AG04449 (cell line): ENCODE results near the gene CREB3.

ENCODE experiments used
- CTCF ChIA-PET: fragments of 350-600 bp; formaldehyde crosslinking; extraction: SDS; loops from one replicate; lab custom pipeline; 2021; ENCODE audit warnings: antibody characterized with exemption; lab: Yijun Ruan, JAX
- POLR2A ChIA-PET: fragments of 400-600, 350-600 bp; formaldehyde crosslinking; extraction: SDS; loops from one replicate; lab custom pipeline; 2020; ENCODE audit warnings: antibody characterized with exemption, inconsistent platforms; lab: Yijun Ruan, JAX
- DNase-seq: peaks from one replicate; pipeline ENCODE4 v3.0.0-alpha.2; 2010; ENCODE audit warnings: low read depth, low spot score
- H3K4me3 ChIP-seq: 2 replicates; pipeline ENCODE4 v1.5.1; 2011; ENCODE audit warnings: low read depth, mild to moderate bottlenecking, control low read depth, low read length
- TF ChIP-seq, protein P1 (sequence below): IDR thresholded peaks from one replicate; pipeline ENCODE4 v1.5.1; 2011; ENCODE audit warnings: mild to moderate bottlenecking, moderate library complexity, low read length, control low read depth, inconsistent platforms; ENCODE audit not compliant: insufficient read depth; ENCODE audit errors: missing control alignments

Gene CREB3

DNA sequence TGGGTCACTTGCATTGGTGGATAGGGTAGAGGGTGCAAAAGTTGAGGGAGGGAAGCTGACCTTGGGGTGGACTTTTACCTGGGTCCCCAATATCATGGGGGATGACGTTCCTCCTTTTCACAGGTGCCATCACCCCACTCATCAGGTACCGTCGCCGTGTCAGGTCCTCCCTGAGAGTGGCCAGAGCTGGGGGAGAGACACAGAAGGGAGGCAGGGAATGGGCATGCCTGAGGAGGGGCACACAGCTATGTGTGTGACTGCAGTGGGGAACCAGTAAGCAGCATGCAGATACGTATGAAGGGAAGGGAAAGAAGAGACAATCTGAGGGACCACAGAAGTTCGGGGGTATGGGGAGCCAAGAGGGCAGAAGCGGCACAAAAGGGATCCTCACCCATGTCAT is 6.5 kb downstream of the CREB3 start:
- CTCF ChIA-PET: interaction anchor here (0.8 to 7.0 kb wide), 4 partner anchors 8 to 77 kb away, joined by 3 to 130 read pairs (median 4); partner anchors contain the start of genes GBA2 and RGP1

DNA sequence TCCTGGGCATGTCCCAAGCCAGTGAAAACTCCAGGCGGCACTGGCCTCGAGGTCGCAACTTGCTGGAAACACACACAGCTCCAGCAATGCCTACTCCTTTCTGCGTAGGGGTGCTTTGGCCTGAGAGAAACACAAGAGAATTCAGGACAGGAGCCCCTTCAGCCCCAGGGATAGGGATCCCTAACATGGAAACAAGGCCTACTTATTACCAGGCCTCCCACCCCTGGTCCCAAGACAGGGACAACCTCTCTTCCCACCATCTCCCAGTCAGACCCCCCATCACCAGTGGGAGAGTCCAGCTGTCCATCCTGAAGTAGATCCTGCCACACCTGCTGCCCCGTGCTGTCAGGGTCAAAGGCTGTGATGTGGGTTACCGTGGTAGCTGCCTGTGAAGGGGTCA is 7.8 kb downstream of the CREB3 start:
- no peak overlapping the region for H3K4me3 ChIP-seq
- DNase-seq: no peak
- TF ChIP-seq, protein P1, sequence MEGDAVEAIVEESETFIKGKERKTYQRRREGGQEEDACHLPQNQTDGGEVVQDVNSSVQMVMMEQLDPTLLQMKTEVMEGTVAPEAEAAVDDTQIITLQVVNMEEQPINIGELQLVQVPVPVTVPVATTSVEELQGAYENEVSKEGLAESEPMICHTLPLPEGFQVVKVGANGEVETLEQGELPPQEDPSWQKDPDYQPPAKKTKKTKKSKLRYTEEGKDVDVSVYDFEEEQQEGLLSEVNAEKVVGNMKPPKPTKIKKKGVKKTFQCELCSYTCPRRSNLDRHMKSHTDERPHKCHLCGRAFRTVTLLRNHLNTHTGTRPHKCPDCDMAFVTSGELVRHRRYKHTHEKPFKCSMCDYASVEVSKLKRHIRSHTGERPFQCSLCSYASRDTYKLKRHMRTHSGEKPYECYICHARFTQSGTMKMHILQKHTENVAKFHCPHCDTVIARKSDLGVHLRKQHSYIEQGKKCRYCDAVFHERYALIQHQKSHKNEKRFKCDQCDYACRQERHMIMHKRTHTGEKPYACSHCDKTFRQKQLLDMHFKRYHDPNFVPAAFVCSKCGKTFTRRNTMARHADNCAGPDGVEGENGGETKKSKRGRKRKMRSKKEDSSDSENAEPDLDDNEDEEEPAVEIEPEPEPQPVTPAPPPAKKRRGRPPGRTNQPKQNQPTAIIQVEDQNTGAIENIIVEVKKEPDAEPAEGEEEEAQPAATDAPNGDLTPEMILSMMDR: no peak
- CTCF ChIA-PET: interaction anchor here (0.7 to 7.0 kb wide), 3 partner anchors 6 to 142 kb away, joined by 3 to 130 read pairs (median 3); partner anchors contain the start of genes GBA2 and RGP1
- POLR2A ChIA-PET: interaction anchor here (0.7 to 1.5 kb wide), 2 partner anchors 11 to 50 kb away, joined by 3 to 6 read pairs; partner anchors contain the start of gene TPM2

More for the DNA sequence above, 6.5 kb downstream of the CREB3 start:
- POLR2A ChIA-PET: interaction anchor here (1.5 kb wide), 1 partner anchor 10 kb away, joined by 6 read pairs; no protein-coding TSS in a partner anchor
- DNase-seq: no peak
- TF ChIP-seq, protein P1: no peak
- H3K4me3 ChIP-seq: no peak overlapping the region

DNA sequence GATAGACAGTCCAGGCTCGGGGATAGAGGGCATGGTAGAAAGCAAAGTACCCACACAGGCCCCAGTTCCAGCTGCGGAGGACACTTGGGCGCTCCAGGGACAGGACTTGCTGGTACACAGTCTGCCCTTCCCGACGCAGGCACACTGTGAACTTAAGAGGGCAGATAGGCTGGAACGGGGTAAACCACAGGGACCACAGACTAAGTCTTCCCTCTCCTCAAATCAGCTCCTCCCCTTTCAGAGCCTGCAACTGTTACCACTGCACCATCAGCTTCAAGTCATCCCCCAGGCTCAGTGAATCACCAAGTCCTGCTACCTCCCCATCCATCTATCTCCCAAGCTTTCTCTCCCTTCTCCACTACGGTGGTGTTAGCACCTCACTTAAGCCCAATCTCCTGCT is 9.3 kb downstream of the CREB3 start:
- H3K4me3 ChIP-seq: no peak overlapping the region
- TF ChIP-seq, protein P1: no peak
- CTCF ChIA-PET: interaction anchor here (1.3 to 1.7 kb wide), 4 partner anchors 10 to 141 kb away, joined by 3 to 5 read pairs (median 4); no protein-coding TSS in a partner anchor
- DNase-seq: no peak
- POLR2A ChIA-PET: interaction anchor here (1.1 kb wide), 1 partner anchor 9 kb away, joined by 5 read pairs; the partner anchor contains the start of gene CREB3

DNA sequence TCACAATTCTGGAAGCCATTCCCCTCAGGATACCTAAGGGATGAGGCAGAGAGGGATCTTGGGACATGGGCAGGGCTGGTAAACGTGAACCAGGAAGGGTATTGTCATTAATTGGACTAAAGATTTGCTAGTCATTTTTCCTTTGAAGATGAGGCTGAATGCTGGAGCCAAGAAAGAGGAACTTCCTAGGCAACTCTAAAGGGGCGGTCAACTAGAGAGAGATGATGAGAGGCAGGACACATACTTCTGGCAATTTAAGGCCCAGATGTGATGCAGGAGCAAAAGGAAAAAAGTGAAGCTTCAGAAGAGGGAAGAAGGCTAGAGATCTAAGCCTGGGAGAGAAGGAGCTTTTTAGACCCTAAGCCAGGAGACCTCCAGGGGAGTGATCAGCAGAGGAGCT is 11.0 kb downstream of the CREB3 start:
- H3K4me3 ChIP-seq: no peak overlapping the region
- no peak for DNase-seq
- POLR2A ChIA-PET: interaction anchor here (0.8 kb wide), 1 partner anchor 15 kb away, joined by 3 read pairs; no protein-coding TSS in a partner anchor
- TF ChIP-seq, protein P1: no peak
- CTCF ChIA-PET: interaction anchor here (1.7 to 8.0 kb wide), 4 partner anchors 6 to 139 kb away, joined by 4 to 130 read pairs (median 10); partner anchors contain the start of genes CREB3 and TLN1

DNA sequence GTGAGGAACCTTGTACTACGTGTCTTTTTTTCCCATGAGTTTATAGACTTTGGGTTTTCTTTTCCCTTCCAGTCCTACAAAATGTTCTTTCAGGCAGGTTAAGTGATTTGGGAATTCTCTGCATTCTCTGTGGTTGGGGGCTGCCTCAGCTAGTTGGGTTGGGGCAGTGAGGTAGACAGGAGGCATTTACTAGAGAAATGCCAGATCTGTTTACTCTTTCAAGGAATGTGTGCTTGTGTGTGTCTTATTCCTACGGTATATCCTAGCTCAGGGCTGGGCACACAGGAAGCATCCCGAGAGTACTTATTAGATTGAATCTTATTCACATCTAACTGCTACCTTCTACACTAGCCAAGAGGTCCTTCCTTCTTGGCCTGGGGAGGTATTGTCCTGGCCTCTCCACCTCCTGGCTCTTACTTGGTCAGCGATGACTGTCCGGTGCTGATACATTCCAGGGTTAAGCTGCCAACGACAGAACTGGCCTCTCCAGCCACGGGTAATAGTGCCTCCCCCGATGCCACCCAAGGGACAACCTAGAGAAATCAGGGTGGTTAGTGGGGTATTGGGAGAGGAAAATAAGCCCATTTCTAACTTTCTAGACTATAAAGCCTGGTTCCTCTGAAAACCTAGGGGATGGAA is 11.5 kb downstream of the CREB3 start:
- TF ChIP-seq, protein P1: no peak
- no peak overlapping the region for H3K4me3 ChIP-seq
- POLR2A ChIA-PET: interaction anchor here (0.8 kb wide), 1 partner anchor 16 kb away, joined by 3 read pairs; no protein-coding TSS in a partner anchor
- DNase-seq: no peak
- CTCF ChIA-PET: interaction anchor here (1.4 to 8.0 kb wide), 5 partner anchors 7 to 138 kb away, joined by 3 to 130 read pairs (median 9); partner anchors contain the start of genes CREB3 and TLN1

DNA sequence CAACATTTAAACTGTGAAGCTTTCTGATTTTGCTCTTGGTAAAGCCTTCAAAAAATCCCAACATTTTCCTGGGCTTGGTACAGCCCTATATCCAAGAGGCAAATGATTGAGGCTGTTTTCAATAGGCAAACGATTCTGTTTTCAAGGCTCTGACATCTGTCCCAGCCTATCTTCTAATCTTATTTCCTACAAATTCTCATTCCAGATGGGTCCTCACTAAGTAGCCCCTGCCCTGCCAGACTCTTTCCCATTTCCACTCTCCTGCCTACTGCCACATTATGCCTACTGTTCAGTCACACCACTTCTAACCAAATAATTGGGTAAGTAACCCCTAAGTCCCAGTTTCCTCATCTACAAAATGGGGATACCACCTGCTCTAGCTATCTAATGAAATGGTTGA is 13.1 kb downstream of the CREB3 start:
- POLR2A ChIA-PET: interaction anchor here (0.9 to 5.6 kb wide), 2 partner anchors 11 to 16 kb away, joined by 3 to 54 read pairs; partner anchors contain the start of genes CREB3 and TLN1

More for the DNA sequence above, 13.1 kb downstream of the CREB3 start:
- CTCF ChIA-PET: interaction anchor here (0.7 to 8.0 kb wide), 8 partner anchors 9 to 99 kb away, joined by 3 to 130 read pairs (median 4); partner anchors contain the start of genes CCDC107, MSMP and RMRP
- H3K4me3 ChIP-seq: no peak overlapping the region
- no peak for DNase-seq
- TF ChIP-seq, protein P1: no peak
